Stomach (tissue), 9 donors: ENCODE measurements around the gene ADORA3. TPM values are rescaled to one million over a fixed set of nuclear protein-coding genes. Genes with fewer than 3 reads are reported as not detected.
A peak's percentile ranks its signal among the peaks of the same experiment; 100 is the strongest.

Source experiments
- DNase-seq, 2 donors: peaks; one replicate each; pipeline versions ENCODE4 v3.0.0 to v3.0.0-alpha.2; 2013 to 2019
- H3K27ac ChIP-seq, 5 donors: fragments of 200-600 bp in 4 of 5; sonication (generic) in 4 of 5; one replicate each; pipeline ENCODE4 v1.5.1; 2013 to 2019; ENCODE audit warnings: mild to moderate bottlenecking in 1 of 5, moderate library complexity in 1 of 5
- H3K27me3 ChIP-seq, 3 donors: fragments of 200-600 bp; sonication (generic); one replicate each; pipeline ENCODE4 v1.5.1; 2017 to 2019; ENCODE audit warnings: mixed run types in 1 of 3
- H3K36me3 ChIP-seq, 4 donors: fragments of 200-600 bp; sonication (generic); 1 replicate in 3 of 4; 2 replicates in 1 of 4; pipeline ENCODE4 v1.5.1; 2016 to 2019
- H3K4me1 ChIP-seq, 4 donors: fragments of 200-600 bp; sonication (generic); one replicate each; pipeline ENCODE4 v1.5.1; 2016 to 2019
- H3K4me3 ChIP-seq, 4 donors: fragments of 200-600 bp; sonication (generic) in 3 of 4; one replicate each; pipeline ENCODE4 v1.5.1; 2016 to 2019; ENCODE audit warnings: mild to moderate bottlenecking in 1 of 4
- H3K9me3 ChIP-seq, 4 donors: fragments of 200-600 bp; sonication (generic); one replicate each; pipeline ENCODE4 v1.5.1; 2016 to 2019
- EP300 ChIP-seq: sonication (generic); formaldehyde crosslinking; IDR thresholded peaks from one replicate; pipeline ENCODE4 v1.6.1; 2017; ENCODE audit warnings: antibody characterized with exemption
- POLR2A ChIP-seq, 4 donors: fragments of 450-650 bp; IDR thresholded peaks; one replicate each; pipeline ENCODE4 v1.6.1; 2016; ENCODE audit warnings: antibody characterized with exemption in 4 of 4, control low read depth in 2 of 4, mild to moderate bottlenecking in 1 of 4, moderate library complexity in 1 of 4
- POLR2AphosphoS5 ChIP-seq, 3 donors: sonication (generic); formaldehyde crosslinking; IDR thresholded peaks; one replicate each; pipeline ENCODE4 v1.6.1; 2016; ENCODE audit warnings: antibody characterized with exemption in 3 of 3
- WGBS, 5 donors: extraction: QIAGEN DNeasy Blood & Tissue Kit in 3 of 5; methylation state at CpG; one replicate each; pipeline versions ENCODE4 v1.1.5 to v1.1.7; 2013 to 2018; 5-methylcytosine and 5-hydroxymethylcytosine counted together
- intact Hi-C: fragments of 100-400 bp; cut with DNase I; formaldehyde crosslinking; loops from one replicate; pipeline ENCODE4 v1.15.1; 2023; ENCODE audit warnings: low total_unique reads
- polyA plus RNA-seq, 3 donors: library from polyadenylated mRNA; stranded (reverse); fragments of 200-250 nt; gene quantifications; one replicate each; pipeline ENCODE4 v1.2.3, GENCODE V29; 2013
- total RNA-seq, 5 donors: library from RNA; depleted of rRNA; stranded (reverse); fragments of >200 nt; gene quantifications; one replicate each; pipeline versions ENCODE4 v1.1.0 to v1.2.3, GENCODE V29; 2014 to 2016
- TF ChIP-seq, protein P1 (sequence below), 7 experiments: fragments of 450-650 bp in 4 of 7; fragments of 200-600 bp in 3 of 7; sonication (generic) in 3 of 7; IDR thresholded peaks; one replicate each; pipeline ENCODE4 v1.5.1; 2016 to 2019; ENCODE audit warnings: antibody characterized with exemption in 7 of 7, control low read depth in 2 of 7, mild to moderate bottlenecking in 1 of 7
- donor health status: healthy with polysubstance abuse.
- donor health status: Bipolar disorder and iron deficiency.
- donor health status: healthy.

ADORA3 gene
- total and polyA plus RNA-seq, 8 donors = 0.29 to 44.3 (median 4.2) TPM

DNA sequence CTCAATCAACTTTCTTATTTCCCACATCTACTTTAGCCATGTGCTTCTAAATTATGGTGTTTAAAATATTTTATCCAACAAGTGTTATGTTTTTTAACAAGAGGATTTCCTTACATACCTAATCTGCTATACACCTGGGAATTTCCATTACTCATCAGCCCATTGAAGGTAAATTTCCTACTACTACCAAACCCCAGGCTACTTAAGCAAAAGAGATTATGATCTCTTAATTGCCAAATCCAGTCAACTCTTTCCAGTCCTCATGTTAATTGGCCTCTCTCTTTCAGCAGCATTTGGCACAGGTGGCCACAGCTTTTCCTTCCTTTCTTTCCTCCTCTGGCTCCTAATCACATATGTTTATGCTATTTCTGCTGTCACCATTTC lies 34.7 kb downstream of the ADORA3 start:
- Histone ChIP-seq H3K27ac (no peak overlapping the region), H3K4me1 (peaks cover 0 to 25% (median 0%) of the 10 kb centered on the region in 4 donors), H3K9me3 (no peaks in the 10 kb centered on the region), H3K27me3 (no peaks in the 10 kb centered on the region), H3K36me3 (peaks cover 4 to 81% (median 60%) of the 10 kb centered on the region in 4 donors), H3K4me3 (no peak overlapping the region)
- TF ChIP-seq EP300 = no peak
- TF ChIP-seq, protein P1, sequence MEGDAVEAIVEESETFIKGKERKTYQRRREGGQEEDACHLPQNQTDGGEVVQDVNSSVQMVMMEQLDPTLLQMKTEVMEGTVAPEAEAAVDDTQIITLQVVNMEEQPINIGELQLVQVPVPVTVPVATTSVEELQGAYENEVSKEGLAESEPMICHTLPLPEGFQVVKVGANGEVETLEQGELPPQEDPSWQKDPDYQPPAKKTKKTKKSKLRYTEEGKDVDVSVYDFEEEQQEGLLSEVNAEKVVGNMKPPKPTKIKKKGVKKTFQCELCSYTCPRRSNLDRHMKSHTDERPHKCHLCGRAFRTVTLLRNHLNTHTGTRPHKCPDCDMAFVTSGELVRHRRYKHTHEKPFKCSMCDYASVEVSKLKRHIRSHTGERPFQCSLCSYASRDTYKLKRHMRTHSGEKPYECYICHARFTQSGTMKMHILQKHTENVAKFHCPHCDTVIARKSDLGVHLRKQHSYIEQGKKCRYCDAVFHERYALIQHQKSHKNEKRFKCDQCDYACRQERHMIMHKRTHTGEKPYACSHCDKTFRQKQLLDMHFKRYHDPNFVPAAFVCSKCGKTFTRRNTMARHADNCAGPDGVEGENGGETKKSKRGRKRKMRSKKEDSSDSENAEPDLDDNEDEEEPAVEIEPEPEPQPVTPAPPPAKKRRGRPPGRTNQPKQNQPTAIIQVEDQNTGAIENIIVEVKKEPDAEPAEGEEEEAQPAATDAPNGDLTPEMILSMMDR (IDR thresholded peaks at IDR 0.05) = no peak
- no peak for TF ChIP-seq POLR2AphosphoS5 (IDR thresholded peaks at IDR 0.05)
- TF ChIP-seq POLR2A (IDR thresholded peaks at IDR 0.05) = no peak
- intact Hi-C loops = no loop called here
- DNase-seq = no peak

DNA sequence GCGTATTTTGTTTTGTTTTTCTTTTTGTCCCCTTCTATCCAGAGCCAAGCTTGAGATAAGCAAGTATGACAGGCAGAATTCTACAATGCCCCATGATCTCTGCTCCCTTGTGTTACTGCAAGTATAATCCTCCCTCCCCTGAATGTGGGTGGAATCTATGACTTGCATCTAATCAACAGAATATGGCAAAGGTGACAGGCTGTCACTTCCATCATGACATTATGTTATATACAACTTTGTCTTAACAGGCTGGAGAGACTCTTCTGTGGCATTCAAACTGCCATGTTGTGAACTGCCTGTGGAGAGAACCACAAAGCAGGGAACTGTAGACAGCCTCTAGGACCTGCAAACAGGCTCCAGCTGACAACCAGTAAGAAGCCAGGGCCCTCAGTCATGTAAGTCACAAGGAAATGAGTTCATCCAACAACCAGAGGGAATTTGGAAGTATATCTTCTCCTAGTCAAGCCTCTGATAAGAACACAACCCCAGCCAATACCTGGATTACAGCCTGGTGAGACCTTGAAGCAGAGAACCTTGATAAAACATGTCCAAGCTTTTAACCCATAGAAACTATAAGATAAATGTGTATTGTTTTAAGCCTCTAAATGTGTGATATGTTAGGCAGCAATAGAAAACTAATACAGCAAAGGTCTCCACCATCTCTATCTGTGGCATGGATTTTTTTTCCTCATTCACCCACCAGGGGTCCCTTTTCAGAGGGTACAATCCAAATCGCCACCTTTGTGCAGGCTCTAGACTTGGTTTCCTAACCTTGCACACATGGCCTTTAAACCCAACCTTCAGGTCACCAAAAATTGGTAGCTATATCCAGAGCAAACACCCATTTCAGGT lies 35.3 kb downstream of the ADORA3 start:
- intact Hi-C loops = no loop called here
- WGBS, 5 donors = 93 to 95% (median 94%) methylated on average over 2 of the region's 2 CpGs
- no peaks in the 10 kb centered on the region for H3K9me3 ChIP-seq
- peaks cover 0 to 29% (median 0%) of the 10 kb centered on the region in 4 donors for H3K4me1 ChIP-seq
- H3K4me3 ChIP-seq = no peak overlapping the region
- TF ChIP-seq POLR2AphosphoS5 (IDR thresholded peaks at IDR 0.05) = peak in 1 of 3 donors; percentile 26
- TF ChIP-seq, protein P1 (IDR thresholded peaks at IDR 0.05) = no peak
- DNase-seq = no peak
- H3K36me3 ChIP-seq = peaks cover 4 to 79% (median 61%) of the 10 kb centered on the region in 4 donors
- no peak overlapping the region for H3K27ac ChIP-seq
- H3K27me3 ChIP-seq = no peaks in the 10 kb centered on the region

DNA sequence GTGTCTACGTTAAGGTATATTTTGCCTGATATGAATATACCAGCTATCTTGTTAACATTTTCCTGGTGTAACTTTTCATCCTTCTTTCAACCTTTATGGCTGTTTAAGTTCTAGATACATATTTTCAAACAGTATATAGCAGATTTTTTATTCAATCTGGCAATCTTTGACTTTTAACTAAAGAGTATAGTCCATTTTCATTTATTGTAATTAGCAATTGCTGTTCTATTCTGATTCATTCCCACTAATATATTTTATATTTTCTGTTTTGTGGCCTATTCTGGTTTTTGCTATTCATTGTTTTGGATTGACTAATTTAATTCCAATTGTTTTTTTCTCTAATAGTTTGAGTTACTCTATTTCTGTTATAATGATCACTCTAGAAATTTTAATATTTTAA lies 37.0 kb downstream of the ADORA3 start:
- TF ChIP-seq EP300 (no peak), POLR2A (IDR thresholded peaks at IDR 0.05) (no peak), POLR2AphosphoS5 (IDR thresholded peaks at IDR 0.05) (no peak)
- TF ChIP-seq, protein P1 (IDR thresholded peaks at IDR 0.05) = no peak
- DNase-seq = no peak
- Histone ChIP-seq H3K4me1 (peaks cover 0 to 21% (median 0%) of the 10 kb centered on the region in 4 donors), H3K9me3 (no peaks in the 10 kb centered on the region), H3K27me3 (no peaks in the 10 kb centered on the region), H3K4me3 (no peak overlapping the region), H3K36me3 (peaks cover 11 to 79% (median 70%) of the 10 kb centered on the region in 4 donors), H3K27ac (no peak overlapping the region)
- intact Hi-C loops = no loop called here
- WGBS, 5 donors = 0 to 2% (median 0%) methylated on average over 1 of the region's 1 CpG

DNA sequence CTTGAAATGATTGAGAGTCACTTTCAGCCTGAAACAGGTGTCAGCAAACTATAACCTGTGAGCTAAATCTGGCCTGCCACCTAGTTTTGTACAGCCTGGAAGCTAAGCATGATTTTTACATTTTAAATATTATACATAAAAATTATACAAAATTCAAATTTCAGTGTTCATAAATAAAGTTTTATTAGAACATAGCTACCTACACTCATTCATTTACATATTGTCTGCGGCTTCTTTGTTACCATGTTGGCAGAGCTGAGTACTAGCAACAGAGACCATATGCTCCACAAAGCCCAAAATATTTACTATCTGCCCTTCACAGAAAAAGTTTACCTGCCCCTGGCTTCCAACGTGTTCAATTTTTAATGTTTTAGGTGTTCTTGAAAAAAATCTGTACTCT lies 37.7 kb downstream of the ADORA3 start:
- DNase-seq = no peak
- TF ChIP-seq POLR2A (IDR thresholded peaks at IDR 0.05) (no peak), POLR2AphosphoS5 (IDR thresholded peaks at IDR 0.05) (no peak), EP300 (no peak)
- TF ChIP-seq, protein P1 (IDR thresholded peaks at IDR 0.05) = no peak
- H3K27ac ChIP-seq = no peak overlapping the region
- peaks cover 0 to 18% (median 0%) of the 10 kb centered on the region in 4 donors for H3K4me1 ChIP-seq
- peaks cover 15 to 79% (median 74%) of the 10 kb centered on the region in 4 donors for H3K36me3 ChIP-seq
- intact Hi-C loops = no loop called here
- no peak overlapping the region for H3K4me3 ChIP-seq
- no peaks in the 10 kb centered on the region for H3K27me3 ChIP-seq
- H3K9me3 ChIP-seq = no peaks in the 10 kb centered on the region
- 94 to 100% (median 96%) methylated on average over 2 of the region's 2 CpGs for WGBS, 5 donors
